Astrocyte (in vitro differentiated cells and primary cell): Measurements from ENCODE around the gene EFNA2. TPM values are rescaled to one million over a fixed set of nuclear protein-coding genes. Genes with fewer than 3 reads are reported as not detected.

Experiments used
- DNase-seq: peaks from one replicate; pipeline ENCODE4 v3.0.0-alpha.2; 2010; ENCODE audit warnings: low read depth
- FAIRE-seq: peaks from 2 replicates; lab custom pipeline; 2011; peaks lifted over from hg19 to GRCh38; lab: Jason Lieb, UNC
- H2AFZ ChIP-seq: 2 replicates; pipeline ENCODE4 v1.6.0; 2012; ENCODE audit warnings: low read depth, low read length, inconsistent platforms
- H3K27ac ChIP-seq: 2 replicates; pipeline ENCODE4 v1.5.1; 2011; ENCODE audit warnings: low read depth, low read length, inconsistent platforms
- H3K27me3 ChIP-seq: 2 replicates; pipeline ENCODE4 v1.6.0; 2011; ENCODE audit warnings: low read length, inconsistent platforms; ENCODE audit not compliant: insufficient read depth
- H3K36me3 ChIP-seq: 2 replicates; pipeline ENCODE4 v1.5.1; 2011; ENCODE audit warnings: low read length, inconsistent platforms; ENCODE audit not compliant: insufficient read depth
- H3K4me1 ChIP-seq: 2 replicates; pipeline ENCODE4 v1.5.1; 2011; ENCODE audit warnings: low read length, inconsistent platforms; ENCODE audit not compliant: insufficient read depth
- H3K4me2 ChIP-seq: 2 replicates; pipeline ENCODE4 v1.6.0; 2012; ENCODE audit warnings: low read length, inconsistent platforms
- H3K4me3 ChIP-seq: 2 replicates; pipeline ENCODE4 v1.5.1; 2011; ENCODE audit warnings: low read depth, mild to moderate bottlenecking, low read length, inconsistent platforms; ENCODE audit not compliant: insufficient read depth
- H3K79me2 ChIP-seq: 2 replicates; pipeline ENCODE4 v1.6.0; 2012; ENCODE audit warnings: mild to moderate bottlenecking, low read length, inconsistent platforms; ENCODE audit not compliant: insufficient read depth
- H3K9ac ChIP-seq: 2 replicates; pipeline ENCODE4 v1.6.0; 2012; ENCODE audit warnings: mild to moderate bottlenecking, low read length, inconsistent platforms
- H3K9me3 ChIP-seq: 2 replicates; pipeline ENCODE4 v1.5.1; 2012; ENCODE audit warnings: low read depth, mild to moderate bottlenecking, low read length, inconsistent platforms; ENCODE audit not compliant: insufficient read depth
- H4K20me1 ChIP-seq: 2 replicates; pipeline ENCODE4 v1.6.0; 2012; ENCODE audit warnings: low read length, inconsistent platforms; ENCODE audit not compliant: insufficient read depth
- H3K27ac Mint-ChIP-seq: one replicate; pipeline ENCODE4 v1.8.0; 2021; ENCODE audit warnings: mild to moderate bottlenecking, mixed read lengths; ENCODE audit not compliant: unreplicated experiment
- H3K27me3 Mint-ChIP-seq: one replicate; pipeline ENCODE4 v1.8.0; 2021; ENCODE audit warnings: low read depth, mixed read lengths; ENCODE audit not compliant: unreplicated experiment
- H3K36me3 Mint-ChIP-seq: one replicate; pipeline ENCODE4 v1.8.0; 2021; ENCODE audit warnings: low read depth, mixed read lengths; ENCODE audit not compliant: unreplicated experiment
- H3K4me1 Mint-ChIP-seq: one replicate; pipeline ENCODE4 v1.8.0; 2021; ENCODE audit warnings: low read depth, mixed read lengths; ENCODE audit not compliant: unreplicated experiment
- H3K4me3 Mint-ChIP-seq: one replicate; pipeline ENCODE4 v1.8.0; 2021; ENCODE audit warnings: mild to moderate bottlenecking, moderate library complexity, mixed read lengths; ENCODE audit not compliant: unreplicated experiment
- H3K9me3 Mint-ChIP-seq: one replicate; pipeline ENCODE4 v1.8.0; 2021; ENCODE audit warnings: mild to moderate bottlenecking, mixed read lengths; ENCODE audit not compliant: unreplicated experiment
- EZH2 ChIP-seq: IDR thresholded peaks from 2 replicates; pipeline ENCODE4 v1.6.1; 2012; ENCODE audit warnings: mild to moderate bottlenecking, low read length, inconsistent platforms; ENCODE audit not compliant: insufficient read depth
- total RNA-seq: library from RNA; stranded (reverse); gene quantifications from 2 replicates; pipeline ENCODE4 v1.2.1, GENCODE V29; 2021
- TF ChIP-seq, protein P1 (sequence below): IDR thresholded peaks from 2 replicates; pipeline ENCODE4 v1.5.1; 2011; ENCODE audit warnings: low read depth, mild to moderate bottlenecking, inconsistent platforms, low read length, moderate library complexity; ENCODE audit not compliant: insufficient read depth

The EFNA2 gene
- total RNA-seq, 1 donor from 2014 or later, result 8.4 TPM

DNA sequence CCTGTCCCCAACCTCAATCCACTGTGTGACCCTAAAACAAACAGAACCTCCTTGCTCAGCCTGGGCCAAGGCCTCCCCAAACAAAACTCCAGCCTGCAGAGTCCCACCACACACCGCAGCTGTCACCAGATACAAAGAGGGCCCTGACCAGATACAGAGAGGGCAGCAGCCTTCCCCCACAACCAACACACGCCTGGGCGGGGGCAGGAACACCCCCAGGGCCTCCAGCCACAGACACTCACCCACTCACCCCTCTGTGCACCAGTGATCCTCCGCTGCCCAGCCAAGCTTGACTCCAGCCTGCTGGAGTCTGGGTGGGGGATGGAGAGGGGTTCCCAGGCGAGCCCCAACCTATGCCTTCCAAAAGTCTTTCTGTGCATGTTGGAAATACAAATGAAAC is 22.5 kb upstream of the EFNA2 start:
- no peaks in the 10 kb centered on the region for H3K79me2 ChIP-seq
- Mint-ChIP-seq H3K27ac (peak overlapping the region; percentile 20), H3K36me3 (peaks cover 1% of the 10 kb centered on the region), H3K4me3 (peak overlapping the region; percentile 68), H3K27me3 (no peaks in the 10 kb centered on the region), H3K4me1 (peaks cover 26% of the 10 kb centered on the region), H3K9me3 (no peaks in the 10 kb centered on the region)
- H3K4me3 ChIP-seq, result no peak overlapping the region
- peaks cover 70% of the 10 kb centered on the region for H3K4me1 ChIP-seq
- no peak for DNase-seq
- no peak overlapping the region for H2AFZ ChIP-seq
- H3K36me3 ChIP-seq, result no peaks in the 10 kb centered on the region
- no peak overlapping the region for H3K27ac ChIP-seq
- TF ChIP-seq EZH2, result no peak
- TF ChIP-seq, protein P1, sequence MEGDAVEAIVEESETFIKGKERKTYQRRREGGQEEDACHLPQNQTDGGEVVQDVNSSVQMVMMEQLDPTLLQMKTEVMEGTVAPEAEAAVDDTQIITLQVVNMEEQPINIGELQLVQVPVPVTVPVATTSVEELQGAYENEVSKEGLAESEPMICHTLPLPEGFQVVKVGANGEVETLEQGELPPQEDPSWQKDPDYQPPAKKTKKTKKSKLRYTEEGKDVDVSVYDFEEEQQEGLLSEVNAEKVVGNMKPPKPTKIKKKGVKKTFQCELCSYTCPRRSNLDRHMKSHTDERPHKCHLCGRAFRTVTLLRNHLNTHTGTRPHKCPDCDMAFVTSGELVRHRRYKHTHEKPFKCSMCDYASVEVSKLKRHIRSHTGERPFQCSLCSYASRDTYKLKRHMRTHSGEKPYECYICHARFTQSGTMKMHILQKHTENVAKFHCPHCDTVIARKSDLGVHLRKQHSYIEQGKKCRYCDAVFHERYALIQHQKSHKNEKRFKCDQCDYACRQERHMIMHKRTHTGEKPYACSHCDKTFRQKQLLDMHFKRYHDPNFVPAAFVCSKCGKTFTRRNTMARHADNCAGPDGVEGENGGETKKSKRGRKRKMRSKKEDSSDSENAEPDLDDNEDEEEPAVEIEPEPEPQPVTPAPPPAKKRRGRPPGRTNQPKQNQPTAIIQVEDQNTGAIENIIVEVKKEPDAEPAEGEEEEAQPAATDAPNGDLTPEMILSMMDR, result no peak
- peaks cover 19% of the 10 kb centered on the region for H4K20me1 ChIP-seq
- no peaks in the 10 kb centered on the region for H3K9me3 ChIP-seq
- H3K4me2 ChIP-seq, result peak overlapping the region; percentile 96
- no peak overlapping the region for H3K9ac ChIP-seq
- H3K27me3 ChIP-seq, result no peaks in the 10 kb centered on the region
- no peak for FAIRE-seq

DNA sequence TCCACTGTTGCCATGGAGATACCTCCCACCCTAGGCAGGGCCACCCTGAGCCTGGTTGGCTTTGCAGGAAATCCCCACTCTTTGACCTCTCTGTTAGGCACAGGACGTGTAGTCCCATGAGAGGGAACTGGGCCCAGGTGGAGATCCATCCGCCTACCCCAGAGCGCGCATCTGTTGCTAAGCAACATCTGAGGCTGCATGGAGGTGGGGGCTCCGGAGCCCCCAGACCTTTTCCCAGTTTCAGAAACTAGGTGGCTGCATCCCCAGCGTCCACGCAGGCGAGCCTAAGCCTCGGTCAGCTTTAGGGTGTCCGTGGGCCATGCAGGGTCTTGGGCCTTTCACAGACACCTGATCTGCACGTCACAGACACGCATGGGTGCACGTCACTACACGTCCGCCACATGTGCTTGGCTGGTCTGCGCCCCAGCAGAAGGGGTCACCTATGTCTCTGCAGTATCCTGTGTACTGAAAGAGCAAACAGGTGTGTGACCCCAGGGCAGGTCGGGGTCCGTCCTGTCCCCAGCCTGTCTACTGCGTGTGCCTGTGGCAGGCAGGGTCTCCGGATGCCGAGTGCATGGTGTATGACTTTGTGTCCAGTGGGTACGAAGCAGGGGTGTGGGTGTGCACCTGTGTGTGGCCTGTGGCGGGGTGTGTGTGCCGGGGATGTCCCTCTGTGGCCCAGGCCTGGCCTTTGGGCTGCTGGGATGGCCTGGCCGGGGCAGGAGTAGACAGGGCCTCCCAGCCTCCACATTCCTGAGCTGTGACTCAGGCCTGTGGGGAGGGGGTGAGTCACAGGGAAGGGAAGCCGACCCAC is 20.7 kb upstream of the EFNA2 start:
- H3K9ac ChIP-seq, result peak overlapping the region; percentile 61

More for the DNA sequence above, 20.7 kb upstream of the EFNA2 start:
- H4K20me1 ChIP-seq, result peaks cover 11% of the 10 kb centered on the region
- Mint-ChIP-seq H3K4me3 (peak overlapping the region; percentile 45), H3K27ac (peak overlapping the region; percentile 92), H3K4me1 (peaks cover 27% of the 10 kb centered on the region), H3K27me3 (no peaks in the 10 kb centered on the region), H3K9me3 (no peaks in the 10 kb centered on the region), H3K36me3 (peaks cover 1% of the 10 kb centered on the region)
- DNase-seq (peak; percentile 76), FAIRE-seq (no peak)
- H3K4me1 ChIP-seq, result peaks cover 66% of the 10 kb centered on the region
- H2AFZ ChIP-seq, result no peak overlapping the region
- no peak overlapping the region for H3K4me3 ChIP-seq
- H3K36me3 ChIP-seq, result no peaks in the 10 kb centered on the region
- H3K27ac ChIP-seq, result peak overlapping the region; percentile 67
- H3K4me2 ChIP-seq, result peak overlapping the region; percentile 68
- TF ChIP-seq, protein P1, result no peak
- no peak for TF ChIP-seq EZH2
- H3K9me3 ChIP-seq, result no peaks in the 10 kb centered on the region
- no peaks in the 10 kb centered on the region for H3K27me3 ChIP-seq
- H3K79me2 ChIP-seq, result peaks cover 6% of the 10 kb centered on the region
